Measurements from ENCODE around the gene IFT81.

Gene IFT81

GRCh38 chr12:110111476-110112334, 12.5 kb upstream of the IFT81 start:
- DNase-seq, result no peak
- no peak overlapping the region for H4K8ac ChIP-seq (ENCODE audit: low read depth, low read length)
- no peak overlapping the region for H2BK120ac ChIP-seq (ENCODE audit: insufficient read depth, low read length, poor library complexity)
- no peak overlapping the region for H2BK5ac ChIP-seq (ENCODE audit: low read depth, low read length, poor library complexity)
- no peak overlapping the region for H2AFZ ChIP-seq (ENCODE audit: insufficient read depth, low read length, poor library complexity)
- no peak overlapping the region for H3K4me2 ChIP-seq (ENCODE audit: low read length)
- H3K9me3 ChIP-seq (ENCODE audit: insufficient read depth, low read depth, low read length), result peaks cover 4% of the 10 kb centered on the region
- H3K27me3 ChIP-seq (ENCODE audit: insufficient read depth, low read length), result no peaks in the 10 kb centered on the region
- H3K23ac ChIP-seq (ENCODE audit: low read length), result no peak overlapping the region
- H3K9ac ChIP-seq (ENCODE audit: low read length), result no peak overlapping the region
- no peak overlapping the region for H3K4me3 ChIP-seq (ENCODE audit: low read depth, low read length)
- H2AK5ac ChIP-seq (ENCODE audit: low read length), result no peak overlapping the region
- no peak overlapping the region for H3K18ac ChIP-seq (ENCODE audit: low read length)
- H3K14ac ChIP-seq (ENCODE audit: low read length), result no peak overlapping the region
- H3K36me3 ChIP-seq (ENCODE audit: control insufficient read depth in 1 of 2, insufficient read depth in 2 of 2, low read length in 2 of 2), result no peaks in the 10 kb centered on the region
- H3K4me1 ChIP-seq (ENCODE audit: control insufficient read depth in 1 of 2, insufficient read depth in 2 of 2, low read length in 2 of 2), result peaks cover 6 to 10% of the 10 kb centered on the region in 2 experiments
- H4K91ac ChIP-seq (ENCODE audit: low read depth, low read length), result no peak overlapping the region
- no peaks in the 10 kb centered on the region for H3K79me2 ChIP-seq (ENCODE audit: control insufficient read depth, insufficient read depth, low read length, poor library complexity)
- no peak overlapping the region for H3K4ac ChIP-seq (ENCODE audit: low read depth, low read length)
- H3K27ac ChIP-seq (ENCODE audit: low read depth, low read length), result no peak overlapping the region
- no peak overlapping the region for H4K12ac ChIP-seq (ENCODE audit: low read depth, low read length)
- no peaks in the 10 kb centered on the region for H3K79me1 ChIP-seq (ENCODE audit: low read length)
- H2BK12ac ChIP-seq (ENCODE audit: low read length), result no peak overlapping the region
- no CpG with 5 or more reads among the region's 4 CpGs for WGBS (ENCODE audit: extremely low coverage, insufficient coverage, insufficient read length)

DNA sequence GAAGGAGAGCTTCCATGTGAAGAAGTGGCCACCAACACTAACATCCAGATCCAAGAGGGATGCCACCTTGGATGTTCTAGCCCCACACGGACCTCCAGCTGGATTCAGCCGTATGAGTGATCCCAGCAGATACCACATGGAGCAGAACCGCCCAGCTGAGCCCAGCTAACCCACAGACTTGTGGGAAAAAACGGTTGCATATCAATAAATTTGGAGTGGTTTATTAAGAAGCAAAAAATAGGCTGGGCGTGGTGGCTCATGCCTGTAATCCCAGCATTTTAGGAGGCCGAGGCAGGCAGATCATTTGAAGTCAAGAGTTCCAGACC, 11.9 kb upstream of the IFT81 start:
- Histone ChIP-seq H3K27me3 (ENCODE audit: insufficient read depth, low read length) (no peaks in the 10 kb centered on the region), H2BK12ac (ENCODE audit: low read length) (no peak overlapping the region), H4K8ac (ENCODE audit: low read depth, low read length) (no peak overlapping the region), H2BK5ac (ENCODE audit: low read depth, low read length, poor library complexity) (no peak overlapping the region), H2AK5ac (ENCODE audit: low read length) (no peak overlapping the region), H3K4me1 (ENCODE audit: control insufficient read depth in 1 of 2, insufficient read depth in 2 of 2, low read length in 2 of 2) (peaks cover 6 to 10% of the 10 kb centered on the region in 2 experiments), H3K23ac (ENCODE audit: low read length) (no peak overlapping the region), H3K14ac (ENCODE audit: low read length) (no peak overlapping the region), H3K36me3 (ENCODE audit: control insufficient read depth in 1 of 2, insufficient read depth in 2 of 2, low read length in 2 of 2) (no peaks in the 10 kb centered on the region), H4K91ac (ENCODE audit: low read depth, low read length) (no peak overlapping the region), H4K12ac (ENCODE audit: low read depth, low read length) (no peak overlapping the region), H3K4ac (ENCODE audit: low read depth, low read length) (no peak overlapping the region), H3K9me3 (ENCODE audit: insufficient read depth, low read depth, low read length) (peaks cover 4% of the 10 kb centered on the region), H2AFZ (ENCODE audit: insufficient read depth, low read length, poor library complexity) (no peak overlapping the region), H3K18ac (ENCODE audit: low read length) (no peak overlapping the region), H3K4me2 (ENCODE audit: low read length) (no peak overlapping the region), H3K79me1 (ENCODE audit: low read length) (no peaks in the 10 kb centered on the region), H3K4me3 (ENCODE audit: low read depth, low read length) (no peak overlapping the region), H3K79me2 (ENCODE audit: control insufficient read depth, insufficient read depth, low read length, poor library complexity) (no peaks in the 10 kb centered on the region), H2BK120ac (ENCODE audit: insufficient read depth, low read length, poor library complexity) (no peak overlapping the region), H3K9ac (ENCODE audit: low read length) (no peak overlapping the region), H3K27ac (ENCODE audit: low read depth, low read length) (no peak overlapping the region)
- DNase-seq, result no peak
- WGBS (ENCODE audit: extremely low coverage, insufficient coverage, insufficient read length), result no CpG with 5 or more reads among the region's 6 CpGs

DNA sequence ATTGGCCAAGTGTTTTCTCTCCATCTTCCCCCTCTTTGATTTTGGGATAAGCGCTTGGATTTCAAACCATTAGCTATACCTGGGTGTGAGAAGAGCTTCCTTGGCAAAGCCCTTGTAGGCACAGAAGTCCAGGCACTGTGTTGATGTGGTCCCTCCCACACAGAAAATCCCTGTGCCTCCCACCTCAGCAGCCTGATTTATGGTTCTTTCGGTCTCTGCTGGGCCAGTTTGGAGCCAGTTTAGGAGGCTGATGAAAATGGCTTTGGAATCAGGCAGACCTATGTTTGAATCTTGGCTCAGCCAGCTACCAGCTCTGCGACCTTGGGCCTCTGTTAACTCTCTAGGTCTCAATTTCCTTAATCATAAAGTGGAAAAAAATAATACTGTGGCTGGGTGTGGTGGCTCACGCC, 9.6 kb upstream of the IFT81 start:
- Histone ChIP-seq H2BK5ac (ENCODE audit: low read depth, low read length, poor library complexity) (no peak overlapping the region), H4K91ac (ENCODE audit: low read depth, low read length) (no peak overlapping the region), H3K4me2 (ENCODE audit: low read length) (no peak overlapping the region), H2BK120ac (ENCODE audit: insufficient read depth, low read length, poor library complexity) (no peak overlapping the region), H3K79me2 (ENCODE audit: control insufficient read depth, insufficient read depth, low read length, poor library complexity) (no peaks in the 10 kb centered on the region), H3K4me3 (ENCODE audit: low read depth, low read length) (no peak overlapping the region), H2AFZ (ENCODE audit: insufficient read depth, low read length, poor library complexity) (no peak overlapping the region), H3K27me3 (ENCODE audit: insufficient read depth, low read length) (no peaks in the 10 kb centered on the region), H4K8ac (ENCODE audit: low read depth, low read length) (no peak overlapping the region), H3K9me3 (ENCODE audit: insufficient read depth, low read depth, low read length) (peaks cover 4% of the 10 kb centered on the region), H3K14ac (ENCODE audit: low read length) (no peak overlapping the region), H4K12ac (ENCODE audit: low read depth, low read length) (no peak overlapping the region), H3K27ac (ENCODE audit: low read depth, low read length) (no peak overlapping the region), H3K18ac (ENCODE audit: low read length) (no peak overlapping the region), H3K23ac (ENCODE audit: low read length) (no peak overlapping the region), H3K4me1 (ENCODE audit: control insufficient read depth in 1 of 2, insufficient read depth in 2 of 2, low read length in 2 of 2) (peaks cover 2 to 3% of the 10 kb centered on the region in 2 experiments), H3K36me3 (ENCODE audit: control insufficient read depth in 1 of 2, insufficient read depth in 2 of 2, low read length in 2 of 2) (no peaks in the 10 kb centered on the region), H3K4ac (ENCODE audit: low read depth, low read length) (no peak overlapping the region), H3K79me1 (ENCODE audit: low read length) (no peaks in the 10 kb centered on the region), H2AK5ac (ENCODE audit: low read length) (no peak overlapping the region), H2BK12ac (ENCODE audit: low read length) (no peak overlapping the region), H3K9ac (ENCODE audit: low read length) (no peak overlapping the region)
- DNase-seq, result no peak
- WGBS (ENCODE audit: extremely low coverage, insufficient coverage, insufficient read length), result no CpG with 5 or more reads among the region's 4 CpGs

GRCh38 chr12:110115675-110116074, 8.5 kb upstream of the IFT81 start:
- Histone ChIP-seq H3K14ac (ENCODE audit: low read length) (no peak overlapping the region), H3K9ac (ENCODE audit: low read length) (no peak overlapping the region), H2AK5ac (ENCODE audit: low read length) (no peak overlapping the region), H2BK5ac (ENCODE audit: low read depth, low read length, poor library complexity) (no peak overlapping the region), H3K4ac (ENCODE audit: low read depth, low read length) (no peak overlapping the region), H3K18ac (ENCODE audit: low read length) (no peak overlapping the region), H4K8ac (ENCODE audit: low read depth, low read length) (no peak overlapping the region), H3K23ac (ENCODE audit: low read length) (no peak overlapping the region), H3K9me3 (ENCODE audit: insufficient read depth, low read depth, low read length) (peaks cover 4% of the 10 kb centered on the region), H2AFZ (ENCODE audit: insufficient read depth, low read length, poor library complexity) (no peak overlapping the region), H2BK12ac (ENCODE audit: low read length) (no peak overlapping the region), H4K91ac (ENCODE audit: low read depth, low read length) (no peak overlapping the region), H3K79me1 (ENCODE audit: low read length) (no peaks in the 10 kb centered on the region), H3K79me2 (ENCODE audit: control insufficient read depth, insufficient read depth, low read length, poor library complexity) (no peaks in the 10 kb centered on the region), H4K12ac (ENCODE audit: low read depth, low read length) (no peak overlapping the region), H3K4me1 (ENCODE audit: control insufficient read depth in 1 of 2, insufficient read depth in 2 of 2, low read length in 2 of 2) (no peaks in the 10 kb centered on the region), H2BK120ac (ENCODE audit: insufficient read depth, low read length, poor library complexity) (no peak overlapping the region), H3K36me3 (ENCODE audit: control insufficient read depth in 1 of 2, insufficient read depth in 2 of 2, low read length in 2 of 2) (no peaks in the 10 kb centered on the region), H3K4me2 (ENCODE audit: low read length) (no peak overlapping the region), H3K27ac (ENCODE audit: low read depth, low read length) (no peak overlapping the region), H3K27me3 (ENCODE audit: insufficient read depth, low read length) (no peaks in the 10 kb centered on the region), H3K4me3 (ENCODE audit: low read depth, low read length) (no peak overlapping the region)
- no peak for DNase-seq
- WGBS (ENCODE audit: extremely low coverage, insufficient coverage, insufficient read length), result no CpG with 5 or more reads among the region's 4 CpGs

Measured in trophoblast cell (in vitro differentiated cells and primary cell).